HepG2 (cell line): ENCODE results near the gene APEX1. TPM values are rescaled to one million over a fixed set of nuclear protein-coding genes. Genes with fewer than 3 reads are reported as not detected.

Experiments used
- ERF ChIP-seq: IDR thresholded peaks from 2 replicates; pipeline ENCODE4 v1.6.1; 2018; ENCODE audit warnings: missing biosample characterization, missing genetic modification reagents
- HMG20B ChIP-seq: conservative IDR thresholded peaks from 2 replicates; pipeline ENCODE4 v1.6.1; 2016; ENCODE audit warnings: missing genetic modification reagents, missing compliant biosample characterization
- NFKB2 ChIP-seq: sonication (generic); formaldehyde crosslinking; IDR thresholded peaks from 2 replicates; pipeline ENCODE4 v1.4.0; 2020; ENCODE audit warnings: missing genetic modification reagents, borderline replicate concordance
- PHF8 ChIP-seq: sonication (generic); formaldehyde crosslinking; IDR thresholded peaks from 2 replicates; pipeline ENCODE4 v1.5.0; 2020; ENCODE audit warnings: missing genetic modification reagents
- TCF7L2 ChIP-seq: IDR thresholded peaks from 2 replicates; pipeline ENCODE4 v1.6.1; 2011; ENCODE audit warnings: mild to moderate bottlenecking, low read depth, low read length, moderate library complexity
- TP53 ChIP-seq: sonication (generic); formaldehyde crosslinking; conservative IDR thresholded peaks from 2 replicates; pipeline ENCODE4 v1.4.0; 2020; ENCODE audit warnings: missing genetic modification reagents
- ZBTB49 ChIP-seq: sonication (generic); formaldehyde crosslinking; IDR thresholded peaks from 2 replicates; pipeline ENCODE4 v1.4.0; 2020; ENCODE audit warnings: missing genetic modification reagents, borderline replicate concordance
- ZC3H4 ChIP-seq: sonication (generic); formaldehyde crosslinking; IDR thresholded peaks from 2 replicates; pipeline ENCODE4 v1.4.0; 2020; ENCODE audit warnings: missing genetic modification reagents, borderline replicate concordance
- ZNF343 ChIP-seq: sonication (generic); formaldehyde crosslinking; IDR thresholded peaks from 2 replicates; pipeline ENCODE4 v1.4.0; 2020; ENCODE audit warnings: mild to moderate bottlenecking, missing genetic modification reagents
- ZNF354B ChIP-seq: sonication (generic); formaldehyde crosslinking; IDR thresholded peaks from 2 replicates; pipeline ENCODE4 v1.8.0; 2022; ENCODE audit warnings: mild to moderate bottlenecking, missing genetic modification reagents
- ZNF670 ChIP-seq: sonication (generic); formaldehyde crosslinking; IDR thresholded peaks from 2 replicates; pipeline ENCODE4 v1.8.0; 2022; ENCODE audit warnings: mild to moderate bottlenecking, missing genetic modification reagents, borderline replicate concordance
- ZNF772 ChIP-seq: sonication (generic); formaldehyde crosslinking; IDR thresholded peaks from 2 replicates; pipeline ENCODE4 v1.5.0; 2020; ENCODE audit warnings: mild to moderate bottlenecking, missing genetic modification reagents
- polyA plus RNA-seq, 8 experiments: library from polyadenylated mRNA; depleted of rRNA in 3 of 8; stranded (reverse) in 7 of 8; unstranded in 1 of 8; fragments of >200 nt; fragmentation: Illumina TruSeq in 4 of 8; extraction: Trizol in 4 of 8; gene quantifications; 2 replicates each; pipeline versions ENCODE4 v1.2.1 to v1.2.3, GENCODE V29; 2011 to 2016; ENCODE audit warnings: low read depth in 4 of 8, missing spikeins in 1 of 8, mixed read lengths in 1 of 8; ENCODE audit not compliant: insufficient read depth in 1 of 8
- total RNA-seq, 5 experiments: library from RNA; depleted of rRNA; stranded (reverse); fragments of >200 nt; fragmentation: Illumina TruSeq; extraction: Trizol; gene quantifications; 2 replicates each; pipeline ENCODE4 v1.2.3, GENCODE V29; 2016; ENCODE audit warnings: low read depth in 1 of 5
- TF ChIP-seq, protein P1 (sequence below): sonication (generic); formaldehyde crosslinking; IDR thresholded peaks from 2 replicates; pipeline ENCODE4 v1.4.0; 2020; ENCODE audit warnings: missing genetic modification reagents, borderline replicate concordance
- TF ChIP-seq, protein P2 (sequence below): sonication (generic); IDR thresholded peaks from 2 replicates; pipeline ENCODE4 v1.6.1; 2016; ENCODE audit warnings: low read depth, borderline replicate concordance
- TF ChIP-seq, protein P3 (sequence below): sonication (generic); formaldehyde crosslinking; IDR thresholded peaks from 2 replicates; pipeline ENCODE4 v1.9.0; 2021; ENCODE audit warnings: mild to moderate bottlenecking, missing genetic modification reagents
- TF ChIP-seq, protein P4 (sequence below): sonication (generic); formaldehyde crosslinking; IDR thresholded peaks from 2 replicates; pipeline ENCODE4 v1.8.0; 2022; ENCODE audit warnings: missing genetic modification reagents, mild to moderate bottlenecking, borderline replicate concordance

Gene APEX1
- total and polyA plus RNA-seq, 2 of the 13 experiments (the other 11 are each of a cell fraction or from before 2014, with no cell fraction given), result 171 to 405 TPM

- TF ChIP-seq ZC3H4 (CRISPR knock-in tag) (no peak), ZBTB49 (no peak), ZNF670 (no peak), TCF7L2 (no peak), NFKB2 (no peak), PHF8 (CRISPR knock-in tag) (no peak), ZNF343 (CRISPR knock-in tag) (no peak), ERF (CRISPR knock-in tag) (no peak), ZNF772 (CRISPR knock-in tag) (no peak), HMG20B (CRISPR knock-in tag) (no peak), ZNF354B (CRISPR knock-in tag) (no peak), TP53 (CRISPR knock-in tag) (no peak)
- TF ChIP-seq, protein P1, sequence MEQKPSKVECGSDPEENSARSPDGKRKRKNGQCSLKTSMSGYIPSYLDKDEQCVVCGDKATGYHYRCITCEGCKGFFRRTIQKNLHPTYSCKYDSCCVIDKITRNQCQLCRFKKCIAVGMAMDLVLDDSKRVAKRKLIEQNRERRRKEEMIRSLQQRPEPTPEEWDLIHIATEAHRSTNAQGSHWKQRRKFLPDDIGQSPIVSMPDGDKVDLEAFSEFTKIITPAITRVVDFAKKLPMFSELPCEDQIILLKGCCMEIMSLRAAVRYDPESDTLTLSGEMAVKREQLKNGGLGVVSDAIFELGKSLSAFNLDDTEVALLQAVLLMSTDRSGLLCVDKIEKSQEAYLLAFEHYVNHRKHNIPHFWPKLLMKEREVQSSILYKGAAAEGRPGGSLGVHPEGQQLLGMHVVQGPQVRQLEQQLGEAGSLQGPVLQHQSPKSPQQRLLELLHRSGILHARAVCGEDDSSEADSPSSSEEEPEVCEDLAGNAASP, result no peak
- TF ChIP-seq, protein P2, sequence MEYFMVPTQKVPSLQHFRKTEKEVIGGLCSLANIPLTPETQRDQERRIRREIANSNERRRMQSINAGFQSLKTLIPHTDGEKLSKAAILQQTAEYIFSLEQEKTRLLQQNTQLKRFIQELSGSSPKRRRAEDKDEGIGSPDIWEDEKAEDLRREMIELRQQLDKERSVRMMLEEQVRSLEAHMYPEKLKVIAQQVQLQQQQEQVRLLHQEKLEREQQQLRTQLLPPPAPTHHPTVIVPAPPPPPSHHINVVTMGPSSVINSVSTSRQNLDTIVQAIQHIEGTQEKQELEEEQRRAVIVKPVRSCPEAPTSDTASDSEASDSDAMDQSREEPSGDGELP, result no peak
- TF ChIP-seq, protein P3, sequence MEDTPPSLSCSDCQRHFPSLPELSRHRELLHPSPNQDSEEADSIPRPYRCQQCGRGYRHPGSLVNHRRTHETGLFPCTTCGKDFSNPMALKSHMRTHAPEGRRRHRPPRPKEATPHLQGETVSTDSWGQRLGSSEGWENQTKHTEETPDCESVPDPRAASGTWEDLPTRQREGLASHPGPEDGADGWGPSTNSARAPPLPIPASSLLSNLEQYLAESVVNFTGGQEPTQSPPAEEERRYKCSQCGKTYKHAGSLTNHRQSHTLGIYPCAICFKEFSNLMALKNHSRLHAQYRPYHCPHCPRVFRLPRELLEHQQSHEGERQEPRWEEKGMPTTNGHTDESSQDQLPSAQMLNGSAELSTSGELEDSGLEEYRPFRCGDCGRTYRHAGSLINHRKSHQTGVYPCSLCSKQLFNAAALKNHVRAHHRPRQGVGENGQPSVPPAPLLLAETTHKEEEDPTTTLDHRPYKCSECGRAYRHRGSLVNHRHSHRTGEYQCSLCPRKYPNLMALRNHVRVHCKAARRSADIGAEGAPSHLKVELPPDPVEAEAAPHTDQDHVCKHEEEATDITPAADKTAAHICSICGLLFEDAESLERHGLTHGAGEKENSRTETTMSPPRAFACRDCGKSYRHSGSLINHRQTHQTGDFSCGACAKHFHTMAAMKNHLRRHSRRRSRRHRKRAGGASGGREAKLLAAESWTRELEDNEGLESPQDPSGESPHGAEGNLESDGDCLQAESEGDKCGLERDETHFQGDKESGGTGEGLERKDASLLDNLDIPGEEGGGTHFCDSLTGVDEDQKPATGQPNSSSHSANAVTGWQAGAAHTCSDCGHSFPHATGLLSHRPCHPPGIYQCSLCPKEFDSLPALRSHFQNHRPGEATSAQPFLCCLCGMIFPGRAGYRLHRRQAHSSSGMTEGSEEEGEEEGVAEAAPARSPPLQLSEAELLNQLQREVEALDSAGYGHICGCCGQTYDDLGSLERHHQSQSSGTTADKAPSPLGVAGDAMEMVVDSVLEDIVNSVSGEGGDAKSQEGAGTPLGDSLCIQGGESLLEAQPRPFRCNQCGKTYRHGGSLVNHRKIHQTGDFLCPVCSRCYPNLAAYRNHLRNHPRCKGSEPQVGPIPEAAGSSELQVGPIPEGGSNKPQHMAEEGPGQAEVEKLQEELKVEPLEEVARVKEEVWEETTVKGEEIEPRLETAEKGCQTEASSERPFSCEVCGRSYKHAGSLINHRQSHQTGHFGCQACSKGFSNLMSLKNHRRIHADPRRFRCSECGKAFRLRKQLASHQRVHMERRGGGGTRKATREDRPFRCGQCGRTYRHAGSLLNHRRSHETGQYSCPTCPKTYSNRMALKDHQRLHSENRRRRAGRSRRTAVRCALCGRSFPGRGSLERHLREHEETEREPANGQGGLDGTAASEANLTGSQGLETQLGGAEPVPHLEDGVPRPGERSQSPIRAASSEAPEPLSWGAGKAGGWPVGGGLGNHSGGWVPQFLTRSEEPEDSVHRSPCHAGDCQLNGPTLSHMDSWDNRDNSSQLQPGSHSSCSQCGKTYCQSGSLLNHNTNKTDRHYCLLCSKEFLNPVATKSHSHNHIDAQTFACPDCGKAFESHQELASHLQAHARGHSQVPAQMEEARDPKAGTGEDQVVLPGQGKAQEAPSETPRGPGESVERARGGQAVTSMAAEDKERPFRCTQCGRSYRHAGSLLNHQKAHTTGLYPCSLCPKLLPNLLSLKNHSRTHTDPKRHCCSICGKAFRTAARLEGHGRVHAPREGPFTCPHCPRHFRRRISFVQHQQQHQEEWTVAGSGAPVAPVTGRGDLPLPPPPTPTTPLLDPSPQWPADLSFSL (CRISPR knock-in tag), result no peak
- TF ChIP-seq, protein P4, sequence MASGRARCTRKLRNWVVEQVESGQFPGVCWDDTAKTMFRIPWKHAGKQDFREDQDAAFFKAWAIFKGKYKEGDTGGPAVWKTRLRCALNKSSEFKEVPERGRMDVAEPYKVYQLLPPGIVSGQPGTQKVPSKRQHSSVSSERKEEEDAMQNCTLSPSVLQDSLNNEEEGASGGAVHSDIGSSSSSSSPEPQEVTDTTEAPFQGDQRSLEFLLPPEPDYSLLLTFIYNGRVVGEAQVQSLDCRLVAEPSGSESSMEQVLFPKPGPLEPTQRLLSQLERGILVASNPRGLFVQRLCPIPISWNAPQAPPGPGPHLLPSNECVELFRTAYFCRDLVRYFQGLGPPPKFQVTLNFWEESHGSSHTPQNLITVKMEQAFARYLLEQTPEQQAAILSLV (CRISPR knock-in tag), result no peak
Measured at GRCh38 chr14:20418501-20418909, 36.5 kb upstream of the APEX1 start (continued).
